Fibroblast of lung (primary cell): ENCODE results near the gene CCDC50. TPM values are rescaled to one million over a fixed set of nuclear protein-coding genes. Genes with fewer than 3 reads are reported as not detected.
A peak's percentile ranks its signal among the peaks of the same experiment; 100 is the strongest.

ENCODE experiments used
- DNase-seq, 2 donors: peaks; one replicate each; pipeline versions ENCODE4 v3.0.0 to v3.0.0-alpha.2; 2010; ENCODE audit warnings: low read depth in 2 of 2
- H2AFZ ChIP-seq: 2 replicates; pipeline ENCODE4 v1.5.1; 2012; ENCODE audit warnings: low read length, control low read depth, inconsistent platforms
- H3K27ac ChIP-seq: 2 replicates; pipeline ENCODE4 v1.5.1; 2011; ENCODE audit warnings: low read length, control low read depth; ENCODE audit not compliant: insufficient read depth
- H3K27me3 ChIP-seq: 2 replicates; pipeline ENCODE4 v1.5.1; 2011; ENCODE audit warnings: mild to moderate bottlenecking, low read length; ENCODE audit not compliant: control insufficient read depth, insufficient read depth
- H3K36me3 ChIP-seq: 2 replicates; pipeline ENCODE4 v1.5.1; 2011; ENCODE audit warnings: low read length; ENCODE audit not compliant: control insufficient read depth, insufficient read depth
- H3K4me1 ChIP-seq: 2 replicates; pipeline ENCODE4 v1.5.1; 2011; ENCODE audit warnings: low read length; ENCODE audit not compliant: control insufficient read depth, insufficient read depth; ENCODE audit errors: extremely low read depth
- H3K4me2 ChIP-seq: 2 replicates; pipeline ENCODE4 v1.5.1; 2011; ENCODE audit warnings: low read length, control low read depth; ENCODE audit not compliant: insufficient read depth; ENCODE audit errors: extremely low read depth
- H3K4me3 ChIP-seq, 4 experiments: fragments of 200-600 bp in 1 of 4; sonication (generic) in 1 of 4; replicated peaks in 1 of 4; 2 replicates each; pipeline ENCODE4 v1.5.1; 2011 to 2016; ENCODE audit warnings: low read length in 4 of 4, low read depth in 3 of 4, mild to moderate bottlenecking in 3 of 4, control low read depth in 2 of 4, inconsistent platforms in 1 of 4, mixed read lengths in 1 of 4; ENCODE audit not compliant: insufficient read depth in 1 of 4; ENCODE audit errors: control extremely low read depth in 1 of 4
- H3K79me2 ChIP-seq: 2 replicates; pipeline ENCODE4 v1.5.1; 2012; ENCODE audit warnings: mild to moderate bottlenecking, low read length, inconsistent platforms; ENCODE audit not compliant: control insufficient read depth, insufficient read depth
- H3K9ac ChIP-seq: 2 replicates; pipeline ENCODE4 v1.5.1; 2011; ENCODE audit warnings: mild to moderate bottlenecking, low read length, control low read depth; ENCODE audit not compliant: insufficient read depth
- H3K9me3 ChIP-seq: 2 replicates; pipeline ENCODE4 v1.5.1; 2012; ENCODE audit warnings: low read depth, low read length; ENCODE audit not compliant: control insufficient read depth, insufficient read depth
- H4K20me1 ChIP-seq: 2 replicates; pipeline ENCODE4 v1.5.1; 2011; ENCODE audit warnings: low read length; ENCODE audit not compliant: control insufficient read depth, insufficient read depth; ENCODE audit errors: extremely low read depth
- CTCF ChIP-seq, 2 donors: IDR thresholded peaks in 1 of 2; conservative IDR thresholded peaks in 1 of 2; 1 replicate in 1 of 2; 2 replicates in 1 of 2; pipeline ENCODE4 v1.5.1; 2011 to 2012; ENCODE audit warnings: low read length in 2 of 2, control low read depth in 1 of 2, inconsistent platforms in 1 of 2, low read depth in 1 of 2, mild to moderate bottlenecking in 1 of 2
- EZH2 ChIP-seq: IDR thresholded peaks from 2 replicates; pipeline ENCODE4 v1.5.1; 2012; ENCODE audit warnings: low read length, control low read depth, mild to moderate bottlenecking; ENCODE audit errors: missing control alignments
- polyA plus RNA-seq, 2 donors: library from polyadenylated mRNA; depleted of rRNA in 1 of 2; stranded (reverse) in 1 of 2; unstranded in 1 of 2; fragments of >200 nt; gene quantifications; 2 replicates each; pipeline ENCODE4 v1.2.1, GENCODE V29; 2011 to 2012; ENCODE audit warnings: missing spikeins in 1 of 2
- total RNA-seq: library from RNA; depleted of rRNA; stranded (reverse); fragments of >200 nt; gene quantifications from 2 replicates; pipeline ENCODE4 v1.2.1, GENCODE V29; 2014

CCDC50 gene
- total and polyA plus RNA-seq, 2 donors (not counting 1 experiment from before 2014, with no cell fraction given): 109 to 114 TPM

- peak in 1 of 2 donors; percentile 52 for DNase-seq
- H3K27ac ChIP-seq: peak overlapping the region; percentile 94
- peaks cover 7% of the 10 kb centered on the region for H3K4me1 ChIP-seq
These were observed 722 bp upstream of the CCDC50 start for GRCh38 chr3:191328383-191328961.

GRCh38 chr3:191329654-191330529 lies 698 bp downstream of the CCDC50 start, which contains the start of gene UTS2B:
UTS2B (minus strand) TSS chr3:191330526; CDS start chr3:191282189, 48,337 bp downstream.
- no peaks in the 10 kb centered on the region for H4K20me1 ChIP-seq
- peak within 1 kb of the TSS; percentile 94 for H3K27ac ChIP-seq
- H3K9me3 ChIP-seq: no peaks in the 10 kb centered on the region
- H2AFZ ChIP-seq: peak within 1 kb of the TSS; percentile 39
- H3K4me3 ChIP-seq: peak within 1 kb of the TSS; percentile 62 to 91 (median 78)
- H3K79me2 ChIP-seq: peaks cover 60% of the 10 kb centered on the region
- DNase-seq: peak; percentile 72 to 74
- TF ChIP-seq EZH2 (no peak), CTCF (conservative IDR thresholded peaks at IDR 0.05 in 1 of 2, IDR thresholded peaks at IDR 0.05 in 1 of 2; ENCODE audit: low read depth in 1 of 2, low read length in 2 of 2) (no peak)
- H3K9ac ChIP-seq: peak within 1 kb of the TSS; percentile 96
- peaks cover 10% of the 10 kb centered on the region for H3K4me1 ChIP-seq
- peak within 1 kb of the TSS; percentile 88 for H3K4me2 ChIP-seq
- no peaks in the 10 kb centered on the region for H3K36me3 ChIP-seq
- no peaks in the 10 kb centered on the region for H3K27me3 ChIP-seq

More at GRCh38 chr3:191328383-191328961, 722 bp upstream of the CCDC50 start:
- Histone ChIP-seq H4K20me1 (no peaks in the 10 kb centered on the region), H3K36me3 (no peaks in the 10 kb centered on the region), H3K4me3 (peak overlapping the region; percentile 62 to 81 (median 71)), H3K9ac (peak overlapping the region; percentile 96), H3K4me2 (peak overlapping the region; percentile 90), H2AFZ (peak overlapping the region; percentile 95), H3K27me3 (no peaks in the 10 kb centered on the region), H3K79me2 (peaks cover 46% of the 10 kb centered on the region), H3K9me3 (no peaks in the 10 kb centered on the region)
- no peak for TF ChIP-seq CTCF (conservative IDR thresholded peaks at IDR 0.05 in 1 of 2, IDR thresholded peaks at IDR 0.05 in 1 of 2; ENCODE audit: low read depth in 1 of 2, low read length in 2 of 2)

GRCh38 chr3:191330530-191331048 lies 1.4 kb downstream of the CCDC50 start:
- Histone ChIP-seq H3K9ac (peak overlapping the region; percentile 96), H2AFZ (no peak overlapping the region), H3K79me2 (peaks cover 67% of the 10 kb centered on the region), H3K4me1 (peaks cover 10% of the 10 kb centered on the region), H3K27me3 (no peaks in the 10 kb centered on the region), H3K9me3 (no peaks in the 10 kb centered on the region), H3K27ac (peak overlapping the region; percentile 94), H3K4me3 (peak overlapping the region; percentile 62 to 91 (median 78)), H3K36me3 (no peaks in the 10 kb centered on the region), H3K4me2 (peak overlapping the region; percentile 88), H4K20me1 (no peaks in the 10 kb centered on the region)
- peak; percentile 83 to 91 for DNase-seq
- TF ChIP-seq EZH2 (no peak), CTCF (conservative IDR thresholded peaks at IDR 0.05 in 1 of 2, IDR thresholded peaks at IDR 0.05 in 1 of 2; ENCODE audit: low read depth in 1 of 2, low read length in 2 of 2) (no peak)
